Measurements from ENCODE around the gene NFIC. TPM values are rescaled to one million over a fixed set of nuclear protein-coding genes. Genes with fewer than 3 reads are reported as not detected.
A peak's percentile ranks its signal among the peaks of the same experiment; 100 is the strongest.

Gene NFIC
- total RNA-seq, 4 donors from 2014 or later, result 34.7 to 191 (median 64.9) TPM

GRCh38 chr19:3405261-3405653 is 38.9 kb downstream of the NFIC start:
- Histone ChIP-seq H3K27me3 (no peaks in the 10 kb centered on the region), H3K27ac (peak overlapping the region; percentile 80 to 99 (median 95)), H3K9me3 (no peaks in the 10 kb centered on the region), H3K36me3 (no peaks in the 10 kb centered on the region), H3K4me1 (peaks cover 0 to 6% (median 0%) of the 10 kb centered on the region in 4 donors), H3K4me3 (peak overlapping the region in 1 of 4 donors; percentile 48)
- DNase-seq, result no peak
- TF ChIP-seq CTCF (IDR thresholded peaks at IDR 0.05), result no peak
- TF ChIP-seq POLR2A (IDR thresholded peaks at IDR 0.05), result no peak

- Histone ChIP-seq H3K4me1 (peaks cover 0 to 6% (median 0%) of the 10 kb centered on the region in 4 donors), H3K36me3 (no peaks in the 10 kb centered on the region), H3K4me3 (no peak overlapping the region), H3K27me3 (no peaks in the 10 kb centered on the region), H3K9me3 (no peaks in the 10 kb centered on the region), H3K27ac (peak overlapping the region in 3 of 4 donors; percentile 3 to 99 (median 35))
- DNase-seq, result no peak
- TF ChIP-seq POLR2A (IDR thresholded peaks at IDR 0.05), result no peak
- no peak for TF ChIP-seq CTCF (IDR thresholded peaks at IDR 0.05)
Measured at GRCh38 chr19:3406571-3407111, 40.3 kb downstream of the NFIC start.

- Histone ChIP-seq H3K27me3 (no peaks in the 10 kb centered on the region), H3K4me3 (no peak overlapping the region), H3K27ac (peak overlapping the region; percentile 13 to 99 (median 58)), H3K9me3 (no peaks in the 10 kb centered on the region), H3K4me1 (peaks cover 0 to 6% (median 0%) of the 10 kb centered on the region in 4 donors), H3K36me3 (no peaks in the 10 kb centered on the region)
- DNase-seq, result no peak
- no peak for TF ChIP-seq POLR2A (IDR thresholded peaks at IDR 0.05)
- TF ChIP-seq CTCF (IDR thresholded peaks at IDR 0.05), result no peak
Measured at GRCh38 chr19:3407556-3408516, 41.5 kb downstream of the NFIC start.

GRCh38 chr19:3408996-3409345 is 42.6 kb downstream of the NFIC start:
- peak overlapping the region in 3 of 4 donors; percentile 47 to 99 (median 49) for H3K27ac ChIP-seq
- H3K4me3 ChIP-seq, result peak overlapping the region in 1 of 4 donors; percentile 20
- no peaks in the 10 kb centered on the region for H3K9me3 ChIP-seq
- DNase-seq, result no peak
- H3K4me1 ChIP-seq, result peaks cover 0 to 6% (median 0%) of the 10 kb centered on the region in 4 donors
- H3K27me3 ChIP-seq, result no peaks in the 10 kb centered on the region
- TF ChIP-seq POLR2A (IDR thresholded peaks at IDR 0.05), result no peak
- no peak for TF ChIP-seq CTCF (IDR thresholded peaks at IDR 0.05)
- no peaks in the 10 kb centered on the region for H3K36me3 ChIP-seq

GRCh38 chr19:3409346-3410064 is 43.1 kb downstream of the NFIC start:
- peak overlapping the region in 1 of 4 donors; percentile 20 for H3K4me3 ChIP-seq
- no peak for TF ChIP-seq CTCF (IDR thresholded peaks at IDR 0.05)
- H3K9me3 ChIP-seq, result no peaks in the 10 kb centered on the region
- no peaks in the 10 kb centered on the region for H3K27me3 ChIP-seq
- no peak for DNase-seq
- H3K4me1 ChIP-seq, result peaks cover 0 to 6% (median 0%) of the 10 kb centered on the region in 4 donors
- no peaks in the 10 kb centered on the region for H3K36me3 ChIP-seq
- peak overlapping the region in 3 of 4 donors; percentile 47 to 99 (median 49) for H3K27ac ChIP-seq

All from Peyer's patch (tissue), 4 donors.